Inflammatory macrophage treated with lipopolysaccharide for 1 hour (primary cell): ENCODE results near the gene SPAG9.

Source experiments
- DNase-seq, 2 donors: peaks; one replicate each; pipeline ENCODE4 v3.0.0-alpha.2; 2020 to 2022

SPAG9 gene

DNA sequence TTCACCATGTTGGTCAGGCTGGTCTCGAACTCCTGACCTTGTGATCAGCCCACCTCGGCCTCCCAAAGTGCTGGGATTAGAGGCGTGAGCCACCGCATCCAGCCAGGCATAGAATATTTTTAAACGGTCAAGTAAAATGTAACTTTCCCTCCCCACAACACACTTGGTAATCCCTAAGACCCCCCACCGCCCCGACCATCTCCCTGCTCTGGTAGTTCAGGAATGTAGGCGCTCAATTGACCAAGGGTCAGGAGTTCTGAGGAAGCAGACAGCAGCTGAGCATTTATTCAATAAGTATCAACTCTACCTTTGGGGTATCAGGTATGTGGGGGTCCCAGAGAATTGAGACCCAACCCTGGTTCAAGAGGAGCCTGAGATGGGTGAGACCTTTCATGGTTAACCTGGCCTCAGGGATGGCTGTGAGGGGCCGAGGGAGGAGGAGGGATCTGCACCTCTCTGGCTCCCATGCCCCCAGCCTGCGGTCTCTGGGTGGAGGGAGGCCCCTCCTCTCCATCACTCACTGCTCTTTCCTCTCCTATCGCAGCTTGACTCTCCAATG is 206.1 kb downstream of the SPAG9 start:
- no peak for DNase-seq

DNA sequence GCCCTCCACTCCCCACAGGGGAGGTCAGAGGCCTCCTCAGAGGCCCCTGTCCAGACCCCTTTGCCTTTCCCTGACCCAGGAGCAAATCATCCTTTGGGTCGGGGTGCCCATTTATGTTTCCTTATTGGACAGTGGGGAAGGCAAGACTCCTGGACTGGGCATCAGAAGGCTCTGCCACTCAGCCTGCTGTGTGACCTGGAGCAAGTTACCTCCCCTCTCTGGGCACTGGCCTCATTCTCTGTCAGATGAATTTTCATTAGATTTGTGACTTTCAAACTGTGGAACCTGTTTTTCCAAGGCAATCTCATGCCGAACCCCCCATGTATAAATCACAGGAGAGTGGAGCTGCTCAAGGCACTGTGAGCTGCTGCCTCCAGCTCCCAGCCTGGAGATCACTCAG is 207.5 kb downstream of the SPAG9 start:
- no peak for DNase-seq
